Measurements from ENCODE around the gene RASSF4. TPM values are rescaled to one million over a fixed set of nuclear protein-coding genes. Genes with fewer than 3 reads are reported as not detected.
A peak's percentile ranks its signal among the peaks of the same experiment; 100 is the strongest.

RASSF4 gene
- total RNA-seq, 1 donor from 2014 or later = 16.9 TPM

- no peak for DNase-seq (ENCODE audit: low spot score)
These were observed 29.5 kb downstream of the RASSF4 start for GRCh38 chr10:44988957-44989585.

DNA sequence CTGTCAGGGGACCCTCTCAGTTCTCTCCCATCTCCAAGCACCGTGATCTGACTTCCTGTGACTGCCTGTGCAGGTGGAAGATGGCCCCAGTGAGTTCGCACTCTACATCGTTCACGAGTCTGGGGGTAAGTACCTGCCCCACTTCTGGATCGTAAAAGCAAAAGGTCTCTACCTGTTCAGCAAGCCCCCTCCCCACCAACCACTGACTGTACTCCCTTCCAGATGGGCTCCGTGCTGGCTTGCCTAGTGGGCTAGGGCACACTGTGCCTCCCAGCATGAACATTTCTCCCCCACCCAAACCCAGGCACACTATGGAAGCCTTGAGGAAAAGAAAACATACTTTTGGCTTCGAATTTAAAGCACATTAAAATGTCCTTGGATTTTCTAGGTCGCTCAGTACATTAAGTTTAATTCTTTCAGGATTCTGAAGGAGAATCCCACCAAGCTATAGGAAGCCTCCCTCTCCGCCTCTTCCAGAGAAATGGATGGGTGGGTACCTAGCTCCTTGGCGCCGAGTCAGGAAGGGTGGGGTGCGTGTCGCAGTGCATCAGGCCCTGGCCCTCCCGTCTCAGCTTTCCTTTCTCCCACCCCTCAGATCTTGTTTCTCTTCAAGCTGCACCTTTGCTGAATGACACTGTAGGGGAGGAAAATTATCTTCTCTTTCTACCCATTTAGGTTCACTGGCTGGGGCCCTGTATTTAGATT, 30.1 kb downstream of the RASSF4 start:
- DNase-seq (ENCODE audit: low spot score) = no peak

DNA sequence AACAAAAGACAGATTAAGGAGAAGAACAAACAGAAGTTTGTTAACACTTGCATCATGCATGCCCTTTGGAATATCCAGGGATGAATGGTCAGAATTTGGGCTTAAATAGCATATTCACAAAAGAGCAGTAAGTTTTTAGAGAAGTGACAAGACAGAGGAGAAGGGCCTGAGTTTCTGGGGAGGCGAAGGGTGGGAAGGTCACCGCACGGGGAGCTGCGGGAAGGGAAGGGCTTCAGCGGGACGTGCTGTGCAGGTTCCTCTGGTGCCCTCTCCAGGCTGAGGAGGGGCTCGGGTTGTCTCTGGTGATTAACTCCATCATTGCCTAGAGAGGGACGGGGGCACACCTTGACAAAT, 30.7 kb downstream of the RASSF4 start:
- DNase-seq (ENCODE audit: low spot score) = no peak

GRCh38 chr10:44990965-44991364, 31.4 kb downstream of the RASSF4 start:
- DNase-seq (ENCODE audit: low spot score) = no peak

GRCh38 chr10:44991571-44991970, 32.0 kb downstream of the RASSF4 start:
- DNase-seq (ENCODE audit: low spot score) = no peak

DNA sequence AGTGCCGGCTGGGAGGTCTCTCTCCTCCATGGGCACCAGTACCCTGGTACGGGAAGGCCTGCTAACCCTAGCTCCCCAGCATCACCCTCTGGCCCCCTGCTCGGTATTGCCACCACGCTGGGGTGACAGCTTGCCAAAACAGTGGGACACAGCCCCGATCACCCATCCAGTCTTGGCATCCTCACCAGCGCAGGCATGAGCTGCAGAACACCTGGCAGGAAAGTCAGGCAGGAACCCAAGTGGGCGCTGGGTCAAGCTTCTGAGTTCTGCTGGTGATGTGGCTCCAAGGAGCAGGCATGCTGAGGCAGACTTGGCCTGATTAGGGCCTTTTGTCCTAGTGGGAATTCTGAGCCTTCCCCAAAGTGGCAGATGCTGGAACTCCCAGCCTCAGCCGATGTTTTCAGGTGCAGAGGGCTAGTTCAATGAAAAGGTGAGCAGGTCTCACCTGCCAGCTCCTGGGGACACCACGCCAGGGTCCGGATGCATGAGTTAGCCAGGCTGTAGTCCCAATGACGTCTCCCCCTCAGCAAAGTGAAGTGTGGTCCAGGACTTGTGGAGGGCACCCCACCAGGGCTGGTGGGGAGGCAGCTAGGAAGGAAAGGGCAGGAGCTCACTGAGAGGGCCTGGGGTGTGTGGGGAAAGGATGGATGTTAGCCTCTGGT, 32.6 kb downstream of the RASSF4 start:
- no peak for DNase-seq (ENCODE audit: low spot score)

- no peak for DNase-seq (ENCODE audit: low spot score)
These were observed 33.2 kb downstream of the RASSF4 start for GRCh38 chr10:44992732-44993225.

DNA sequence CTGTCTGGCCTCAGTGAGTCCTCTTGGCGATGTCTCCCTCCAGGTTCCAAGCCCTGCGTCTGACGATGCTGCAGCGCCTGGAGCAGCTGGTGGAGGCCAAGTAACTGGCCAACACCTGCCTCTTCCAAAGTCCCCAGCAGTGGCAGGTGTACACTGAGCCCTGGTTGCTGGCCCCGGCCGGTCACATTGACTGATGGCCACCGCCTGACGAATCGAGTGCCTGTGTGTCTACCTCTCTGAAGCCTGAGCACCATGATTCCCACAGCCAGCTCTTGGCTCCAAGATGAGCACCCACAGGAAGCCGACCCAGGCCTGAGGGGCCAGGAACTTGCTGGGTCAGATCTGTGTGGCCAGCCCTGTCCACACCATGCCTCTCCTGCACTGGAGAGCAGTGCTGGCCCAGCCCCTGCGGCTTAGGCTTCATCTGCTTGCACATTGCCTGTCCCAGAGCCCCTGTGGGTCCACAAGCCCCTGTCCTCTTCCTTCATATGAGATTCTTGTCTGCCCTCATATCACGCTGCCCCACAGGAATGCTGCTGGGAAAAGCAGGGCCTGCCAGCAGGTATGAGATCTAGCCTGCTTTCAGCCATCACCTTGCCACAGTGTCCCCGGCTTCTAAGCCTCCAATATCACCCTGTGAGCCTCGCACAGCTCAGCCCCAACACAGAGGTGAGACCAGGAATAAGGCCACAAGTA, 33.8 kb downstream of the RASSF4 start:
- DNase-seq (ENCODE audit: low spot score) = no peak

- DNase-seq (ENCODE audit: low spot score) = no peak
These were observed 34.5 kb downstream of the RASSF4 start for GRCh38 chr10:44993922-44994751.

- DNase-seq (ENCODE audit: low spot score) = no peak
These were observed 35.3 kb downstream of the RASSF4 start for GRCh38 chr10:44994752-44995530.

DNA sequence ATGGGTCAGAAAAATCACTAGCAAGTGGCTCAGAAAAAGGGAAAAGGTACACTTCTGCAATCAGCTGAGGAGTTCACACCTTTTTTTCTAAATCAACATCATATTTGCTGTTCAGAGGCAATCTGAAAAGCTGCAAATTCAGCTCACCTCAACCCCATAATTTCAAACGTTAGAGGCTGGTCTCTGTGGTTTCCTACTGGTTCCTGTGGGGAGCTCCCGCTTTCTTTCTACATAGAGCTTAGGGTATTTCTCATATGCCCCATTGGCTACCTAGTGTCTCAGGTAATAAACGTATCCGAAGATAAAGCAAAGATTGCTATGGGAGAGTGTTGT, 35.9 kb downstream of the RASSF4 start:
- no peak for DNase-seq (ENCODE audit: low spot score)

- DNase-seq (ENCODE audit: low spot score) = peak; percentile 56
These were observed 36.5 kb downstream of the RASSF4 start for GRCh38 chr10:44995914-44996669.

GRCh38 chr10:44997105-44997748, 37.6 kb downstream of the RASSF4 start:
- DNase-seq (ENCODE audit: low spot score) = no peak

GRCh38 chr10:44998146-44998631, 38.6 kb downstream of the RASSF4 start:
- no peak for DNase-seq (ENCODE audit: low spot score)

- no peak for DNase-seq (ENCODE audit: low spot score)
These were observed 40.6 kb downstream of the RASSF4 start for GRCh38 chr10:45000138-45000751.

- peak; percentile 82 for DNase-seq (ENCODE audit: low spot score)
These were observed 41.3 kb downstream of the RASSF4 start, which contains the start of gene ZNF22 for GRCh38 chr10:45000752-45001380. ZNF22 (plus strand) TSS chr10:45000923; CDS start chr10:45003369, 2,446 bp downstream.

GRCh38 chr10:45001381-45002148, 42.0 kb downstream of the RASSF4 start:
- peak; percentile 73 for DNase-seq (ENCODE audit: low spot score)
